ENCODE data around the gene PLIN1.

The PLIN1 gene

GRCh38 chr15:89704411-89704810, 25.2 kb upstream of the PLIN1 start:
- TF ChIP-seq EZH2 (IDR thresholded peaks at IDR 0.05; ENCODE audit: borderline replicate concordance, low read length) (no peak), CTCF (IDR thresholded peaks at IDR 0.05; ENCODE audit: low read length) (no peak)
- Histone ChIP-seq H3K79me2 (ENCODE audit: insufficient read depth, low read length) (no peaks in the 10 kb centered on the region), H3K27me3 (ENCODE audit: insufficient read depth, low read length) (peaks cover 3% of the 10 kb centered on the region; the same call in 1 of the 2 replicates), H3K4me1 (ENCODE audit: insufficient read depth, low read length, severe bottlenecking) (no peaks in the 10 kb centered on the region), H3F3A (ENCODE audit: insufficient read depth, low read length) (no peaks in the 10 kb centered on the region), H3K9ac (ENCODE audit: low read length) (no peak overlapping the region), H3K27ac (ENCODE audit: low read depth, low read length, poor library complexity, severe bottlenecking) (no peak overlapping the region), H4K20me1 (ENCODE audit: insufficient read depth, low read length) (no peaks in the 10 kb centered on the region), H3K9me3 (ENCODE audit: low read length) (no peaks in the 10 kb centered on the region), H2AFZ (ENCODE audit: low read length) (no peak overlapping the region), H3K4me3 (ENCODE audit: low read depth, low read length, poor library complexity, severe bottlenecking) (no peak overlapping the region), H3K9me2 (ENCODE audit: low read depth, low read length) (no peaks in the 10 kb centered on the region), H3K4me2 (ENCODE audit: low read length) (no peak overlapping the region), H3K36me3 (ENCODE audit: insufficient read depth, low read length) (no peaks in the 10 kb centered on the region)

GRCh38 chr15:89695198-89695597, 16.0 kb upstream of the PLIN1 start:
- H3K4me2 ChIP-seq (ENCODE audit: low read length) = no peak overlapping the region
- peaks cover 6% of the 10 kb centered on the region for H3K4me1 ChIP-seq (ENCODE audit: insufficient read depth, low read length, severe bottlenecking)
- no peak for TF ChIP-seq EZH2 (IDR thresholded peaks at IDR 0.05; ENCODE audit: borderline replicate concordance, low read length)
- no peak for TF ChIP-seq CTCF (IDR thresholded peaks at IDR 0.05; ENCODE audit: low read length)
- H2AFZ ChIP-seq (ENCODE audit: low read length) = no peak overlapping the region
- H3K9me2 ChIP-seq (ENCODE audit: low read depth, low read length) = no peaks in the 10 kb centered on the region; the same call in 1 of the 2 replicates
- H3K27ac ChIP-seq (ENCODE audit: low read depth, low read length, poor library complexity, severe bottlenecking) = no peak overlapping the region
- no peak overlapping the region for H3K9ac ChIP-seq (ENCODE audit: low read length)
- H3F3A ChIP-seq (ENCODE audit: insufficient read depth, low read length) = no peaks in the 10 kb centered on the region
- no peak overlapping the region for H3K4me3 ChIP-seq (ENCODE audit: low read depth, low read length, poor library complexity, severe bottlenecking)
- no peaks in the 10 kb centered on the region for H3K9me3 ChIP-seq (ENCODE audit: low read length)
- no peaks in the 10 kb centered on the region for H4K20me1 ChIP-seq (ENCODE audit: insufficient read depth, low read length)
- H3K36me3 ChIP-seq (ENCODE audit: insufficient read depth, low read length) = no peaks in the 10 kb centered on the region
- H3K27me3 ChIP-seq (ENCODE audit: insufficient read depth, low read length) = no peaks in the 10 kb centered on the region; the same call in 1 of the 2 replicates
- no peaks in the 10 kb centered on the region for H3K79me2 ChIP-seq (ENCODE audit: insufficient read depth, low read length)

GRCh38 chr15:89693696-89694095, 14.5 kb upstream of the PLIN1 start:
- Histone ChIP-seq H3K27me3 (ENCODE audit: insufficient read depth, low read length) (no peaks in the 10 kb centered on the region; the same call in 1 of the 2 replicates), H3K36me3 (ENCODE audit: insufficient read depth, low read length) (no peaks in the 10 kb centered on the region), H3K9me3 (ENCODE audit: low read length) (no peaks in the 10 kb centered on the region), H2AFZ (ENCODE audit: low read length) (no peak overlapping the region), H3F3A (ENCODE audit: insufficient read depth, low read length) (no peaks in the 10 kb centered on the region), H3K4me3 (ENCODE audit: low read depth, low read length, poor library complexity, severe bottlenecking) (no peak overlapping the region), H3K79me2 (ENCODE audit: insufficient read depth, low read length) (no peaks in the 10 kb centered on the region), H3K9me2 (ENCODE audit: low read depth, low read length) (no peaks in the 10 kb centered on the region), H4K20me1 (ENCODE audit: insufficient read depth, low read length) (no peaks in the 10 kb centered on the region), H3K4me2 (ENCODE audit: low read length) (no peak overlapping the region), H3K9ac (ENCODE audit: low read length) (no peak overlapping the region), H3K4me1 (ENCODE audit: insufficient read depth, low read length, severe bottlenecking) (peaks cover 6% of the 10 kb centered on the region), H3K27ac (ENCODE audit: low read depth, low read length, poor library complexity, severe bottlenecking) (no peak overlapping the region)
- TF ChIP-seq EZH2 (IDR thresholded peaks at IDR 0.05; ENCODE audit: borderline replicate concordance, low read length) = no peak

GRCh38 chr15:89693091-89693490, 13.9 kb upstream of the PLIN1 start:
- H3F3A ChIP-seq (ENCODE audit: insufficient read depth, low read length) = no peaks in the 10 kb centered on the region
- H3K9me3 ChIP-seq (ENCODE audit: low read length) = no peaks in the 10 kb centered on the region
- peaks cover 6% of the 10 kb centered on the region for H3K4me1 ChIP-seq (ENCODE audit: insufficient read depth, low read length, severe bottlenecking)
- no peak overlapping the region for H3K4me2 ChIP-seq (ENCODE audit: low read length)
- no peaks in the 10 kb centered on the region for H3K79me2 ChIP-seq (ENCODE audit: insufficient read depth, low read length)
- no peak overlapping the region for H3K27ac ChIP-seq (ENCODE audit: low read depth, low read length, poor library complexity, severe bottlenecking)
- TF ChIP-seq CTCF (IDR thresholded peaks at IDR 0.05; ENCODE audit: low read length) (no peak), EZH2 (IDR thresholded peaks at IDR 0.05; ENCODE audit: borderline replicate concordance, low read length) (no peak)
- no peak overlapping the region for H3K9ac ChIP-seq (ENCODE audit: low read length)
- no peaks in the 10 kb centered on the region for H3K36me3 ChIP-seq (ENCODE audit: insufficient read depth, low read length)
- H3K9me2 ChIP-seq (ENCODE audit: low read depth, low read length) = no peaks in the 10 kb centered on the region
- H3K4me3 ChIP-seq (ENCODE audit: low read depth, low read length, poor library complexity, severe bottlenecking) = no peak overlapping the region
- no peaks in the 10 kb centered on the region for H4K20me1 ChIP-seq (ENCODE audit: insufficient read depth, low read length)
- no peaks in the 10 kb centered on the region; the same call in 1 of the 2 replicates for H3K27me3 ChIP-seq (ENCODE audit: insufficient read depth, low read length)
- no peak overlapping the region for H2AFZ ChIP-seq (ENCODE audit: low read length)
